ENCODE data around the gene RPL32.
"Not testable (repeated sequence)": the region's sequence is repeated elsewhere in the genome, so short reads cannot be mapped to it uniquely, and the experiment has no call there.

RPL32 gene

GRCh38 chr3:12868039-12869034 lies 27.0 kb upstream of the RPL32 start:
- DNase-seq (ENCODE audit: low read depth, low spot score) = no peak

GRCh38 chr3:12866836-12867235 lies 25.5 kb upstream of the RPL32 start:
- DNase-seq (ENCODE audit: low read depth, low spot score) = no peak

GRCh38 chr3:12865271-12865670 lies 23.9 kb upstream of the RPL32 start:
- DNase-seq (ENCODE audit: low read depth, low spot score) = no peak

GRCh38 chr3:12862387-12862786 lies 21.0 kb upstream of the RPL32 start:
- DNase-seq (ENCODE audit: low read depth, low spot score) = no peak

GRCh38 chr3:12861611-12862010 lies 20.2 kb upstream of the RPL32 start:
- no peak for DNase-seq (ENCODE audit: low read depth, low spot score)

- DNase-seq (ENCODE audit: low read depth, low spot score) = no peak
Observed at GRCh38 chr3:12859840-12860239, 18.5 kb upstream of the RPL32 start.

- no peak for DNase-seq (ENCODE audit: low read depth, low spot score)
Observed at GRCh38 chr3:12856626-12857025, 15.3 kb upstream of the RPL32 start.

GRCh38 chr3:12854565-12854964 lies 13.2 kb upstream of the RPL32 start:
- no peak for DNase-seq (ENCODE audit: low read depth, low spot score)

- not testable (repeated sequence) for DNase-seq (ENCODE audit: low read depth, low spot score)
Observed at GRCh38 chr3:12853847-12854246, 12.5 kb upstream of the RPL32 start.

GRCh38 chr3:12852201-12852600 lies 10.8 kb upstream of the RPL32 start:
- no peak for DNase-seq (ENCODE audit: low read depth, low spot score)

- DNase-seq (ENCODE audit: low read depth, low spot score) = no peak
Observed at GRCh38 chr3:12845811-12846210, 4.4 kb upstream of the RPL32 start.

GRCh38 chr3:12842469-12842868 lies 1.1 kb upstream of the RPL32 start:
- no peak for DNase-seq (ENCODE audit: low read depth, low spot score)

- DNase-seq (ENCODE audit: low read depth, low spot score) = no peak
Observed at GRCh38 chr3:12841970-12842328, 584 bp upstream of the RPL32 start.

- no peak for DNase-seq (ENCODE audit: low read depth, low spot score)
Observed at GRCh38 chr3:12840591-12841148, 695 bp downstream of the RPL32 start.

GRCh38 chr3:12840148-12840547 lies 1.2 kb downstream of the RPL32 start:
- not testable (repeated sequence) for DNase-seq (ENCODE audit: low read depth, low spot score)

GRCh38 chr3:12839156-12839946 lies 2.0 kb downstream of the RPL32 start:
- no peak for DNase-seq (ENCODE audit: low read depth, low spot score)

- no peak for DNase-seq (ENCODE audit: low read depth, low spot score)
Observed at GRCh38 chr3:12838179-12838965, 3.0 kb downstream of the RPL32 start.

GRCh38 chr3:12837295-12837986 lies 3.9 kb downstream of the RPL32 start:
- DNase-seq (ENCODE audit: low read depth, low spot score) = no peak

GRCh38 chr3:12835052-12835665 lies 6.2 kb downstream of the RPL32 start:
- DNase-seq (ENCODE audit: low read depth, low spot score) = no peak

All from activated naive CD8-positive, alpha-beta T cell treated with anti-CD3 and anti-CD28 coated beads, Interleukin-2, amount 50 U/mL, for 16 hours (primary cell).